ENCODE data around the gene GNG7. TPM values are rescaled to one million over a fixed set of nuclear protein-coding genes. Genes with fewer than 3 reads are reported as not detected.
"Not testable (repeated sequence)": the region's sequence is repeated elsewhere in the genome, so short reads cannot be mapped to it uniquely, and the experiment has no call there.

GNG7 gene
- polyA plus RNA-seq, 1 donor, result 2.4 TPM

DNA sequence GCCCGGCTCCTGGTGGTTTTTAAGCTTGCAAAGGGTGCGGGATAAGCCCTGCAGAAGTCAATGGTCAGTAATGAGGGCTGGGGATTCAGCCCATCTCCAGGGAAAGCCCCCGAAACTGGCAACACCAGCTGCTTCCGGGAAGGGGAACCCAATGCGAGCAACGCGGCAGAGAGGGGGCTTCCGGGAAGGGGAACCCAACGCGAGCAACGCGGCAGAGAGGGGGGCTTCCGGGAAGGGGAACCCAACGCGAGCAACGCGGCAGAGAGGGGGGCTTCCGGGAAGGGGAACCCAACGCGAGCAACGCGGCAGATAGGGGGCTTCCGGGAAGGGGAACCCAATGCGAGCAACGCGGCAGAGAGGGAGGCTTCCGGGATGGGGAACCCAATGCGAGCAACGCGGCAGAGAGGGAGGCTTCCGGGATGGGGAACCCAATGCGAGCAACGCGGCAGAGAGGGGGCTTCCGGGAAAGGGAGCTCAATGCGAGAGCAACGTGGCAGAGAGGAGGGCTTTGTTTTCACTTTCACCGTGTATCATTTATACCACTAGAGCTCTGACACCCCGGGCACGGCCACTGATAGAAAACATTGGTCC lies 80.0 kb downstream of the GNG7 start:
- not testable (repeated sequence) for DNase-seq (ENCODE audit: low read depth)

DNA sequence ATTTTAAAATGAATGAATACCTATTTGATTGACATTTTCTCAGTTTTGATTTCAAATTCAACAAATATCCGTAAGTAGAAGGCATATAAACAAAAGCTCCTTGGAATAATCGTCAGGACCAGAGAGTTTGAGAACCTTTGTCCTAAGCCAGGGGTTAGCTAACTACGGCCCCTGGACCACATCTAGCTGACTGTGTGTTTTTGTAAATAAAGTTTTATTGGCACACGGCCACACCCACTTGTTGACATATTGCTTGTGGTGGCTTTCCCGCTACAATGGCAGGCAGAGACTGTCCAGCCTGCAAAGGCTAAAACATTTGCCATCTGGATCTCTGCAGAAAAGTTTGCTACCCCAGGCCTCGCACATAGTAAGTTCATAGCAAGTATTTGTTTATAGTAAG lies 83.4 kb downstream of the GNG7 start:
- DNase-seq (ENCODE audit: low read depth), result no peak

DNA sequence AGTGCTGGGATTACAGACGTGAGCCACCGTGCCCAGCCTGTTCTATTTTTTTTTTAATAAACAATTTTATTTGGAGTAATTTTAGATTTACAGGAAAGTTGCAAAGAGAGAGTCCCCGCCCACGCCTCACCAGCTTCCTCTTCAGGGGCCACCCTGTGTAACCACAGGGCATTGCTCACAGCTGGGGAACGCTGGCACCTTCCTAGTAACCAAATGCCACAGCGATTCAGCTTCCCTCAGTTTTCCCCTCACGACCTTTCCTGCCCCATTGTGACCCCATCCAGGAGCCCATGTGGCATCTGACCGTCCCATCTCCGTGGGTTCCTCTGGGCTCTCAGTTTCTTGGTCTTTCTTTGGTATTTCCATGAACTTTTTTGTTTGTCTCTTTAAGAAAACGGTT lies 83.9 kb downstream of the GNG7 start:
- no peak for DNase-seq (ENCODE audit: low read depth)

DNA sequence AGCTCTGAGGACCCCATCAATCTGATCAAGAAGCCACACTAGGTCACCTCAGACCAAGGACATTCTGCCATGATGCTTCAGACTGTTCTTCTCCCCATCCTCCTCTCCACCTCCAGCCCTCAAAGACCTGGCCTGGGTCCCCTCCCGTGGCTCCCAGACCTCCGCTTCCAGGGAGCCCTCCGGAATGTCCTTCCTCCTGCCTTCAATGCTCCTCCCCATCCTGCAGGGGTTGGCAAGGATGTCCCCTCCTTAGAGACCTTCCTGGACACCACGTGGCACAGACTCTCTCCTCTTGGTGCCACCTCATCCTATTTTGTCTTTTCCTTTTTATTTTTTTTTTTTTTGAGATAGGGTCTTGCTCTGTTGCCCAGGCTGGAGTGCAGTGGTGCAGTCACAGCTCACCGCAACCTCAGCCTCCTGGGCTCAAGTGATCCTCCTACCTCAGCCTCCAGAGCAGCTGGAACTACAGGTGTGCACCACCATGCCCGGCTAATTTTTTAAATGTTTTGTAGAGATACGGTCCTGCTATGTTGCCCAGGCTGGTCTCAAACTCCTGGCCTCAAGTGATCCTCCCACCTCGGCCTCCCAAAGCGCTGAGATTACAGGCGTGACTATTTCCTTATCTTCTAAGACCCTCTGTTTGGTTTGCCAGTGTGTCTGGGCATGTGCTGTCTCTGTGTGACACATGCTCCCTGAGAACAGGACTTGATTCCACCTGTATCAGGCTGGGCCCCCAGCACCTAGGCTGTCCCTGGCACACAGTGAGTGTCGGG lies 84.9 kb downstream of the GNG7 start:
- DNase-seq (ENCODE audit: low read depth), result no peak

DNA sequence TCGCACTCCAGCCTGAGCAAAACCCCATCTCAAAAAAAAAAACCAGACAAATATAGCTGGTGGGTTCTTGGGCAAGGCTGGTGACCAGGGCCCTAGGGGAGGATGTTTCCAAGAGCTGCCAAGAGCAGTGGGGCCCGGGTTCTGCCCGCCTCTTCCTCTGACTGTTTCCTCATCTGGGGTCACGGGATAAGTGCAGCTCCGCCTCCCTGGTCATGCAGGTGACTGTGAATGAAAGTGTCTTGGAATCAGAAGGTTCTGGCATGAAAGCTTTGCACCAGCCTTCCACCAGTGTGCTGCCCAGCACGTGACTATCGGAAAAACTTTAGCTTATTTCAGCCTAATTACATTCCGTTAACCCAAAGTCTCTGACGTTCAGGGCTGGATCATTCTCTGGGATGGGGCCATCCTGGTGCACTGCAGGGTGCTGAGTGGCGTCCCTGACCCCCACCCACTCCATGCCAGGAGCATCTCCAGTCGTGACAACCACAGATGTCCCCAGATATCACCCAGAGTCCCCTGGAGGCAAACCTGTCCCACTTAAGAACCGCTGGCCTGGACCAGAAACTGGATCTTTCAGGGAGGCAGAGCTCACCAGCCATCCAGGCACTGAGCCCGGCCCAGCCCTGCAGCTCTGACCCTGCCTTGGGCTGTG lies 85.6 kb downstream of the GNG7 start:
- no peak for DNase-seq (ENCODE audit: low read depth)

DNA sequence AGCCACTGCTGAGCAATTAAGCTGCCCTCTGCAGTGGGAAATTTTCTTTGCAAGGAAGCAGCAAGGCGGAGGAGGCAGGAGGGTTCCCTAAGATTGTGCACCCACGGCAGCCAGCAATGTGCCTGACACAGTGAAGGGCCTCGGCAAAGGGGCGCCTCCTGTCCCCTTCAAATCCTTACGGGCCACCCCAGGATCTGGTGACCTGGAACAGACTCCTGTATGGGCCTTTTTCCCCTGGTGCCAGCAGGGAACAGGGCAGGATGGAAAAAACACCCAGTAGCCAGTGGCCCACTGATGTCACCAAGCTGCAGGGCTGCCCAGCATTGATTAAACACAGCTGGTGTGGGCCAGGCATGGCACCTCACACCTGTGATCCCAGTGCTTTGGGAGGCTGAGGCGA lies 86.7 kb downstream of the GNG7 start:
- no peak for DNase-seq (ENCODE audit: low read depth)

DNA sequence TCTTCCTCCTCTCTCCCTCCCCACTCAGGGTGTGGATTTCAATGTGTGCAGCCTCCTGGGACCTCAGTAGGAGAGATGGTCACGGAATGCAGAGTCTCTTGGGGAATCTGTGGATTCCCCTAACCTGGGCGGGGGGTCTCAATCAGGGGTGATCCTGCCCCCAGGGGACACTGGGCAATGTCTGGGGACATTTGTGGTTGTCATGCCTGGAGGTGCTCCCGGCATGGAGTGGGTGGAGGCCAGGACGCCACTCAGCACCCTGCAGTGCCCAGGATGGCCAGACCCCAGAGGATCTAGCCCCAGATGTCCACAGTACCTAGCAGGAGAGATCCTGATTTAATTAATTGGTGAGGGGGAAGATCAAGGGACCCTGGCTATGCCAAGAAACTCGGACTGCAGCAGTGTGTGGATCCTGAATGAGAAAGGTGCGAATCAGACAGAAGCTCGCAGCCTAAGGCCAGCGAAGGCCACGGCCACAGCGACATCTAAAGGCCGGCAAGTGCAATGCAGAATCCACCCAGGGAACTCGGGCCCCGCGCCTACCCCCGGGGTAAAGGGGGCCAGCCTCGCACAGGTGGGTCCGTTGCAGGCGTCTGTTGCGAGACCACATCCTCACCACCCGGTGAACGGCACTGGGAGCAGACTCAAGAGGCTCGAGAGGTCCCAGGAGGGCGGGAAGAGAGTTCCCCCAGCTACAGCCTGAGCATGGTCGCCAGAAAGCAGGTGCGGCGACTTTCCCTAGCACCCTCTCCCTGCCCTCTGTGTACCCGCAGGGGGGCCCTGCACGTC lies 88.8 kb downstream of the GNG7 start:
- no peak for DNase-seq (ENCODE audit: low read depth)

DNA sequence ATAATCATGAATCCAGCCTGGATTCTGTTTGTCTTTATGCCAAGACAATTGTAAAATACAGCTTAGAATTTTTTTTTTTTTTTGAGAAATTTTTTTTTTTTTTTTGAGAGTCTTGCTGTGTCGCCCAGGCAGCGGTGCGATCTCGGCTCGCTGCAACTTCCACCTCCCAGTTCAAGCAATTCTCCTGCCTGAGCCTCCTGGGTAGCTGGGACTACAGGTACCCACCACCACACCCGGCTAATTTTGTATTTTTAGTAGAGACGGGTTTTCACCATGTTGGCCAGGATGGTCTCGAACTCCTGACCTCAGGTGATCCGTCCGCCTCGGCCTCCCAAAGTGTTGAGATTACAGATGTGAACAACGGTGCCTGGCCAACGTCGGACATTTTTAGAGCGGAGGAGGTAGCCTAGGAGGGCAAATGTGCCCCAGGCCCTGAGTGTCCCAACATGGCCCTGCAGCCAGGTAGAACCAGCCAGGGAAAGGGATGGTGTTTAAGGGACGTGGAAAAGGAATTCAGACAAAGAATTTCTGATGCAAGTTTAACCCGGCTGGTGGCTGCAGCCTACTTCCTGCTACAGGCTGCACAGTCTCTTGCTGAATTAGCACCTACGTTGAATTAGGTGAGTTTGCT lies 89.8 kb downstream of the GNG7 start:
- no peak for DNase-seq (ENCODE audit: low read depth)

DNA sequence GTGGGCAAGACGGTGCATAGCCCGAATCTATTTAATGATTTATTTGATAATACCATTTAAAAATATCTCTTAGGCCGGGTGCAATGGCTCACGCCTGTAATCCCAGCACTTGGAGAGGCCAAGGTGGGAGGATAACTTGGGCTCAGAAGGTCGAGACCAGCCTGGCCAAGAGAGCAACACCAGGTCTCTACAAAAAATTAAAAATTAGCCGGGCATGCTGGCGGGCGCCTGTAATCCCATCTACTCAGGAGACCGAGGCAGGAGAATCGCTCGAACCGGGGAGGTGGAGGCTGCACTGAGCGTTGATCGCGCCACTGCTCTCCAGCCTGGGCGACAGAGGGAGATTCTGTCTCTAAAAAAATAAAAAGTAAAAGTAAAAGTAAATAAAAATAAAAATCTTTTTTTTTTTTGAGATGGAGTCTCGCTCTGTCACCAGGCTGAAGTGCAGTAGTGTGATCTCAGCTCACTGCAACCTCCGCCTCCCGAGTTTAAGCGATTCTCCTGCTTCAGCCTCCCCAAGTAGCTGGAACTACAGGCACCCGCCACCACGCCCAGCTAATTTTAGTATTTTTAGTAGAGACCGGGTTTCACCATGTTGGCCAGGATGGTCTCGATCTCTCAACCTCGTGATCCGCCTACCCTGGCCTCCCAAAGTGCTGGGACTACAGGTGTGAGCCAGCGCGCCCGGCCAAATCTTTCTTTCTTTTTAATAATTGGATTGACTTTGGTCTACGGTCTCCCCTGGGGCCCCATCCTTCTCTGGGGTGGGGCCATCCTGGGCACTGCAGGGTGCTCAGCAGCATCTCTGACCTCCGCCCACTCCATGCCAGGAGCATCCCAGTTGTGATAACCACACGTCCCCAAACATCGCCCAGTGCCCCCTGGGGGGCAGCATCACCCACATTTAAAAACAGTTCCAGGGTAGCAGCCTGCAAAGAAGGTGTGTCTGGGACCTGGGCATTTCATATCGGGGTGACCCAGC lies 90.7 kb downstream of the GNG7 start:
- DNase-seq (ENCODE audit: low read depth), result no peak

DNA sequence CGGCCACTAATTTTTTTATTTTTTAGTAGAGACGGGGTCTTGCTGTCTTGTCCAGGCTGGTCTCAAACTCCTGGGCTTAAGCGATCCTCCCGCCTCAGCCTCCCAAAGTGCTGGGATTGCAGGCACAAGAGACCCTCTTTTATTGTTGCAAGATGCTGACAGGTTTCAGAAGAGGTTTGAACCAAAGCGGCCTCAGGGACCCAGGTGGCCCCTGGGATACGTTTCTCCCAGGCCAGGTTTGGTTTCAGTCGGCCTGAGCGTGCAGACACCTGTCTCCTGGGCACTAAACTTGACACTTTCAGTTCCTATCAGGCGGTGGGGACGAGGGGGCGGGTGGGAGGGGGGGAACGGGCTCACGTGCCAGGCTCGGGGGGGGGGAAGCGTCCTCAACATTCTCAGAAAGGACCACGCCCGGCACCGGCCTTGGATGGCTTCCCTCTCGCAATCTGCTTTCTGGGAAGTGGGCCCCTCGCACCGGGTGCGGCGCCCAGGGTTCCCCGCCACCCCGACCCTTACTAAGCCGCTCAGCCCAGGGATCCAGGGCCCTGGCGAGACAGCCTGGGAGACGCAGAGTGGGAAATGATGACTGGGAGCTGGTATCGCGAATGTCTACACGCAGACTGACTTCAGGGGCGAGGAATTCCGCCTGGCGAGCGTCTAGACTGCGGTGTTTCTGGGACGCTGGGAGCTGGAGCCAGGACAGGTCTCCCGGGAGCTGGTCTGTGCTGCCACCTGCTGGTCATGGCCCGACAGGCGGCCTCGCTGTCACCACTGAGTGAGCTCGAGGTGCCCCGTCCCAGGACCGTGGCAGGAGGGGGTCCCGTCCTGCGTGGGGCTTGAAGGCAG lies 91.6 kb downstream of the GNG7 start:
- peak; percentile 49 for DNase-seq (ENCODE audit: low read depth)

DNA sequence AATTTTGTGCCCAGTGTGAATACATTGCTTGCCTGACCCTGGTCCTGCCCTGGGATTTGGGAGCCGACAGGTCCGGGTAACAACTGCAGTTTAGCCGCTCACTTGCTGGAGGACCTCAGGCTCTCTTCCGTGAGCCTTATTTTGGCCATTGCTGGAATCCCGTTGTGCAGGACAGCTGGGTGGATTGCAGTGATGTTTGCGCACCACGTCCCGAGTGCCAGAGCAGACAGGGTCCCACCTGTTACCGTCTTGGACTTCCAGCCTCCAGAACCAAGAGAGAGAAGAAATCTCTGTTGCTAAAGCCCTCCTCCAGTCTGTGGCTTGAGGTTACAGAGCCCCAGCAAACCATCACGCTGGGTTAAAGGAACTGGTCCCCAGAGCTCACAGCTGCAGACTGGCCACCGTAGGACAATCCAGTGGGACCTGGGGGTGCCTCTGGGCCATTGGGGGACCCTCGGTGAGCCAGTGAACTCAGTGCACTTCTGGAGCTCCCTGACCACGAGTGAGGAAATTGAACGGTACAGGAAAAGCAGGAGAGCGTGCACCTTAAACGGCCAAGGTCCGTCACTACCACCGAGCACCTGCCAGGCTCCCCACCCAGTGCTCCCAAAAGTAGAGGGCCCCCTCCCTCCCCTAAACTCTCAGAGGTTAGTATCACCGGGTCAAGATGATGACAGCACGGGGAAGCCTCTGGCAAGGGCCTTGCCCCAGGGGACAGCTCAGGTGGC lies 92.9 kb downstream of the GNG7 start:
- no peak for DNase-seq (ENCODE audit: low read depth)

DNA sequence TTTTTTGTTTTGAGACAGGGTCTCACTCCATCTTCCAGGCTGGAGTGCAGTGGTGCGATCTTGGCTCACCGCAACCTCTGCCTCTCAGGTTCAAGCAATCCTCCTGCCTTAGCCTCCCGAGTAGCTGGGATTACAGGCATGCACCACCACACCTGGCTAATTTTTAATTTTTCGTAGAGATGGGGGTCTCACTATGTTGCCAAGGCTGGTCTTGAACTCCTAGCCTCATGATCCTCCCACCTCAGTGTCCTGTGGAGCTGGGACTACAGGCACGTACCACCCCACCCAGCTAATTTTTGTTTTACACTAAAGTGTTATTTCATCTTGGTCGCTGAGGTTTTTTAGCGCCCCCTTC lies 93.5 kb downstream of the GNG7 start:
- not testable (repeated sequence) for DNase-seq (ENCODE audit: low read depth)

DNA sequence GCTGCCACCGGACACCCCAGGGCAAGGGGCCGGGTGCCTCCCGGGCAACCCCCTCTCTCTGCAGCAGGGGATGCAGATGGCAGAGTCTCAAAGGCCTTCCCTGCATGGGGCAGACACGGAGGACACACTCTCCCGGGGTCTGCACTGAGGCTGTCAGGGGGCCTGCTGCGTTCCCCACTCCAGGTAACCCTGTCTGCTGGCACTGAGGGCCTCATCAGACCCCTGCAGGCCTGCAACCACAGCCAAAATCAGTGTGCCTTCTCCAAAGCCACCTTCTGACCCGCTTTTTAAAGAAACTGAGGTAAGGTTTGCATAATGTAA lies 93.9 kb downstream of the GNG7 start:
- no peak for DNase-seq (ENCODE audit: low read depth)

DNA sequence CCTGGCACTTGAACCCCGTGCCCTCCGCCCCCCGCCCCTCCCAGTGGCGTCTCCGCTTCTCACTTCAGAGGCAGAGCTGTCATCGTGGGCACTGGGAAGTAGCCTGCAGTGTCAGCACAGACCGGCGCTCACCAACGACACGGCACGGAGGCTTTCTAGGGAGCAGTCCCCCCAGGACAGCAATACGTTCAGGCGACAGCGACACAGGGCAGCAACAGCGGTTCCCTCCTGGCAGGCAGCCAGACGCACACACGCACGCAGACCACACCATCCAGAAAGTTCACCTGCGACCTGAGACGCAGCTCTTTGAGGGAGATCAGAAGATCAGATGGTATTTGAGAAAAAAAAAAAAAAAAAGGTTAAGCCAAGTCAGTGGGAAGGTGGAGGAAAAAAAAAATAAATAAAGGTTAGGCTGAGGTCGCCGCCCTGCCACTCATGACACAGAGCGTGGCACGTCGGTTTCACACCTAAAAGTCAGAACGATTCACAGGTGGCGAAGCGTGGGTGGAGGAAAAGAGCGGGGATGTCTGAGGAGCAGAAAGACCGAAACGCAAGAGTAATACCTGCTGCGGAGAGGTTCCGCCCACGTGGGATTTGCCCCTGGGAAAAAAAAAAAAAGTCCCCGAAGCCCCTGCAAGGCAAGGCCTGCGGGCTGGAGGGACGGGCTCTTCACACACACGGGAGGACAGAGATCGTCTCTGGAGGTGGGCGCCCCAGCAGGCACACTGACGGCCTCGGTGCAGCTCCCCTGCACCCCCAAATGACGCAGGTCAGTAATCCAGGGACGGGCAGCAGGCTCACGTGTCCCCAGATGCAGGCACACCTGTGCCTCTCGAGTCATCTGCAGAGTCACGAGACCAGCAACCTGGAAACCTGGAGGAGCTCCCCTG lies 94.5 kb downstream of the GNG7 start:
- DNase-seq (ENCODE audit: low read depth), result no peak

DNA sequence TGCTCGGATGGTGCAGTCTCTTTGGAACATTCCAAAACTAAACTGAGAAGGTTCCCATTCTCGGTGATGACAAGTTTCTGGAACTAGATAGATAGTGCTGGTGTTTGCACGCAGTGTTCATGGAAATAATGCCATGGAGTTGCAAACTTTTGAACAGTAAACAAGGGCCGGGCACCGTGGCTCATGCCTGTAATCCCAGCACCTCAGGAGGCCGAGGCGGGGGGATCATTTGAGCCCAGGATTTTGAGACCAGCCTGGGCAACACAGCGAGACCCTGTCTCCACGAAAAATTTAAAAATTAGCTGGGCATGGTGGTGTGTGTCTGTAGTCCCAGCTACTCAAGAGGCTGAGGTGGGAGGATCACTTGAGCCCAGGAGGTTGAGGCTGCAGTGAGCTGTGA lies 95.7 kb downstream of the GNG7 start:
- not testable (repeated sequence) for DNase-seq (ENCODE audit: low read depth)

DNA sequence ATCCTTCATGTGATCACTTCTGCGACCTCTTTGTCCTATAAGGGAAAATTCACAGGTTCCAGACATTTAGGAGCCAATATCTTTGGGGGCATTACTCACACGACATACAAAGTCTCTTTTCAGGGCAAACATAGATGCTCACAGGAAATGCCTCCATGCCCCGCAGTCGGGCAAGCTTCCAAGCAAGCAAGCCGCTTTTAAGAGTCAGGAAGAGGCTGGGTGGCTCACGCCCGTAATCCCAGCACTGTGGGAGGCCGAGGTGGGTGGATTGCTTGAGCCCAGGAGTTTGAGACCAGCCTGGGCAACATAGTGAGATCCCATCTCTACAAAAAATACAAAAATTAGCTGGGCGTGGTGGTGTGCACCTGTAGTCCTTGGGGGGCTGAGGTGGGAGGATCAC lies 96.6 kb downstream of the GNG7 start:
- not testable (repeated sequence) for DNase-seq (ENCODE audit: low read depth)

DNA sequence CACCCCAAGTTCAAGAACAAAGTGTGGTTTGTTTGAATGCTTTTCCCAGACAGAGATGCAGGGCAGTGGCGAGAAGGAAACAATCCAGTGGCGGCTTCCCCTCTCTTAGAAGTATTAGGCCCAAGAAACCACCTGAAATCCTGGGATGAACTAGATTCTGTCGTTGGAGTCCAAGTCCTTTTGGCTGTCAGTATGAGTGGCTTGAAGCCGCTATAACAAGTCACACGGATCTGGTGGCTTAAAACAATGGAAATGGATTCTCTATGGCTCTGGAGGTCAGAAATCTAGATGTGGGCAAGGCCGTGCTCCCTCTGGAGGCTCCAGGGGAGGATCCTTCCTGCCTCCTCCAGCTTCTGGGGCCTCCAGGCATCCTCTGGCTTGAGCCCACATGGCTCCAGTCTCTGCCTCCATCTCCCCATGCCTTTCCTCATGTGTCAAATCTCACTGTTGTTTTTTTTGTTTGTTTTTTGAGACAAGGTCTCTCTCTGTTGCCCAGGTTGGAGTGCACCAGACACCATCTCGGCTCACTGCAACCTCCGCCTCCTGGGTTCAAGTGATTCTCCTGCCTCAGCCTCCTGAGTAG lies 97.7 kb downstream of the GNG7 start:
- DNase-seq (ENCODE audit: low read depth), result no peak

DNA sequence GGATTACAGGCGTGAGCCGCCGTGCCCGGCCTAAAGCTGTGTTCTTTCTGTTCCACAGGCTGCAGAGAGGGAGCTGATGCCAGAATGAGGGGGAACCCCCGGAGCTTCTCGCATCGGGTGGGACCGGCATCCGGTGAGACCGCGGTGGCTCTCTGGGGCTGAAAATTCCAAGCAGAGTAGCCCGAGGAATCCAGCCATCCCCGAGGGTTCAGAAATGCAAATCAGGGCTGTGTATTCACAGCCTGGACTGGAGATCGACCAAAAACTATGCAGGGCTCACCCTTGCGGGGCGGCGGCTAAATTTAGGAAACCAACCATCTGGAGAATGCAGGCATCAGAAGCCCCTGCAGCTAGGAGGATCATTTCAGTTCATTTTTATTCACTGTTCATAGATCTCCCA lies 99.2 kb downstream of the GNG7 start:
- no peak for DNase-seq (ENCODE audit: low read depth)
